Mammary epithelial cell (primary cell): ENCODE measurements around the gene OXLD1.

ENCODE experiments used
- CTCF ChIP-seq, 2 donors: IDR thresholded peaks in 1 of 2; conservative IDR thresholded peaks in 1 of 2; 2 replicates each; pipeline ENCODE4 v1.5.1; 2011 to 2012; ENCODE audit warnings: inconsistent platforms in 2 of 2, low read length in 2 of 2, mild to moderate bottlenecking in 2 of 2, control low read depth in 1 of 2, low read depth in 1 of 2; ENCODE audit not compliant: insufficient read depth in 1 of 2; ENCODE audit errors: extremely low read depth in 1 of 2
- EZH2 ChIP-seq: IDR thresholded peaks from 2 replicates; pipeline ENCODE4 v1.6.1; 2012; ENCODE audit warnings: low read length, inconsistent platforms, borderline replicate concordance

GRCh38 chr17:81672504-81672903 is 6.1 kb upstream of the OXLD1 start:
- TF ChIP-seq CTCF (conservative IDR thresholded peaks at IDR 0.05 in 1 of 2, IDR thresholded peaks at IDR 0.05 in 1 of 2; ENCODE audit: extremely low read depth in 1 of 2, insufficient read depth in 1 of 2, low read depth in 1 of 2, low read length in 2 of 2) (no peak), EZH2 (no peak)
